Neural crest cell (in vitro differentiated cells): ENCODE measurements around the gene DLG1. TPM values are rescaled to one million over a fixed set of nuclear protein-coding genes. Genes with fewer than 3 reads are reported as not detected.
A peak's percentile ranks its signal among the peaks of the same experiment; 100 is the strongest.
"Not testable (repeated sequence)": the region's sequence is repeated elsewhere in the genome, so short reads cannot be mapped to it uniquely, and the experiment has no call there.

Experiments
- DNase-seq: peaks from one replicate; pipeline ENCODE4 v3.0.0; 2021; ENCODE audit warnings: low read depth, mixed read lengths, low spot score
- H3K27ac Mint-ChIP-seq: one replicate; pipeline ENCODE4 v1.8.0; 2021; ENCODE audit warnings: mild to moderate bottlenecking, mixed read lengths; ENCODE audit not compliant: unreplicated experiment
- H3K27me3 Mint-ChIP-seq: 2 replicates; pipeline ENCODE4 v1.8.0; 2021; ENCODE audit warnings: low read depth, mild to moderate bottlenecking, mixed read lengths
- H3K36me3 Mint-ChIP-seq: 2 replicates; pipeline ENCODE4 v1.8.0; 2021; ENCODE audit warnings: low read depth, mild to moderate bottlenecking, mixed read lengths
- H3K4me1 Mint-ChIP-seq: 2 replicates; pipeline ENCODE4 v1.8.0; 2021; ENCODE audit warnings: mixed read lengths
- H3K4me3 Mint-ChIP-seq: one replicate; pipeline ENCODE4 v1.8.0; 2021; ENCODE audit warnings: mild to moderate bottlenecking, mixed read lengths
- H3K9me3 Mint-ChIP-seq: 2 replicates; pipeline ENCODE4 v1.8.0; 2021; ENCODE audit warnings: mixed read lengths
- total RNA-seq: library from RNA; stranded (reverse); gene quantifications from 2 replicates; pipeline ENCODE4 v1.2.1, GENCODE V29; 2021
- TF ChIP-seq, protein P1 (sequence below): fragments of 200-600 bp; sonication (generic); conservative IDR thresholded peaks from 2 replicates; pipeline ENCODE4 v1.5.0; 2021; ENCODE audit warnings: antibody characterized with exemption, mild to moderate bottlenecking

The DLG1 gene
- total RNA-seq, 1 donor from 2014 or later = 95.5 TPM

- Mint-ChIP-seq H3K36me3 (peaks cover 6% of the 10 kb centered on the region), H3K9me3 (peaks cover 3% of the 10 kb centered on the region), H3K4me3 (no peak overlapping the region), H3K27ac (peak overlapping the region; percentile 92), H3K4me1 (peaks cover 19% of the 10 kb centered on the region), H3K27me3 (no peaks in the 10 kb centered on the region)
- no peak for DNase-seq
- TF ChIP-seq, protein P1, sequence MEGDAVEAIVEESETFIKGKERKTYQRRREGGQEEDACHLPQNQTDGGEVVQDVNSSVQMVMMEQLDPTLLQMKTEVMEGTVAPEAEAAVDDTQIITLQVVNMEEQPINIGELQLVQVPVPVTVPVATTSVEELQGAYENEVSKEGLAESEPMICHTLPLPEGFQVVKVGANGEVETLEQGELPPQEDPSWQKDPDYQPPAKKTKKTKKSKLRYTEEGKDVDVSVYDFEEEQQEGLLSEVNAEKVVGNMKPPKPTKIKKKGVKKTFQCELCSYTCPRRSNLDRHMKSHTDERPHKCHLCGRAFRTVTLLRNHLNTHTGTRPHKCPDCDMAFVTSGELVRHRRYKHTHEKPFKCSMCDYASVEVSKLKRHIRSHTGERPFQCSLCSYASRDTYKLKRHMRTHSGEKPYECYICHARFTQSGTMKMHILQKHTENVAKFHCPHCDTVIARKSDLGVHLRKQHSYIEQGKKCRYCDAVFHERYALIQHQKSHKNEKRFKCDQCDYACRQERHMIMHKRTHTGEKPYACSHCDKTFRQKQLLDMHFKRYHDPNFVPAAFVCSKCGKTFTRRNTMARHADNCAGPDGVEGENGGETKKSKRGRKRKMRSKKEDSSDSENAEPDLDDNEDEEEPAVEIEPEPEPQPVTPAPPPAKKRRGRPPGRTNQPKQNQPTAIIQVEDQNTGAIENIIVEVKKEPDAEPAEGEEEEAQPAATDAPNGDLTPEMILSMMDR = no peak
Measured at GRCh38 chr3:197197334-197197733, 101.1 kb downstream of the DLG1 start.

DNA sequence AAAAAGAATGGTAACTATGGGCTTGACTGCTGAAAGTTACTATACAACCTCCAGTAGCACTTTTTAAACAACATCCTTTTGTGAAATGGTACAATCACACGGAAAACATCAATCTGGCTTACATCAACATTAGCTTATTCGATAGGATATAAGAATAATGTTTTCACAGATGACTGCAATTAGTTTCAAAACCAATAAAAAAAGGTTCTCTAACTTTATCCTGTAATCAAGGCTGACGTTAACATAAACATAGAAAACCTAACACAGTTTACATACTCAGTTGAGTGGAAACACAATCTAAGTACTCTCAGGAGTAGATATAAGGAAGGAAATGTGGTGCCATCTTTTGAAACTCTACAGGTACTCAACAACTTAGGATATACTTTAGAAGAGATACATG is 102.2 kb downstream of the DLG1 start:
- H3K27ac Mint-ChIP-seq = no peak overlapping the region

GRCh38 chr3:197195326-197195725 is 103.1 kb downstream of the DLG1 start:
- H3K4me1 Mint-ChIP-seq = peaks cover 11% of the 10 kb centered on the region
- TF ChIP-seq, protein P1 = no peak
- no peaks in the 10 kb centered on the region for H3K27me3 Mint-ChIP-seq
- no peak overlapping the region for H3K27ac Mint-ChIP-seq
- peaks cover 3% of the 10 kb centered on the region for H3K9me3 Mint-ChIP-seq
- no peak for DNase-seq
- no peak overlapping the region for H3K4me3 Mint-ChIP-seq
- H3K36me3 Mint-ChIP-seq = peaks cover 15% of the 10 kb centered on the region

More for the DNA sequence above, 102.2 kb downstream of the DLG1 start:
- no peak for DNase-seq
- TF ChIP-seq, protein P1 = no peak
- Mint-ChIP-seq H3K36me3 (peaks cover 13% of the 10 kb centered on the region), H3K4me3 (no peak overlapping the region), H3K9me3 (peaks cover 3% of the 10 kb centered on the region), H3K27me3 (no peaks in the 10 kb centered on the region), H3K4me1 (peaks cover 16% of the 10 kb centered on the region)

GRCh38 chr3:197193759-197194158 is 104.7 kb downstream of the DLG1 start:
- not testable (repeated sequence) for H3K27me3 Mint-ChIP-seq, DNase-seq, H3K4me3 Mint-ChIP-seq, H3K27ac Mint-ChIP-seq, H3K9me3 Mint-ChIP-seq
- Mint-ChIP-seq H3K36me3 (peaks cover 15% of the 10 kb centered on the region), H3K4me1 (peaks cover 15% of the 10 kb centered on the region)

DNA sequence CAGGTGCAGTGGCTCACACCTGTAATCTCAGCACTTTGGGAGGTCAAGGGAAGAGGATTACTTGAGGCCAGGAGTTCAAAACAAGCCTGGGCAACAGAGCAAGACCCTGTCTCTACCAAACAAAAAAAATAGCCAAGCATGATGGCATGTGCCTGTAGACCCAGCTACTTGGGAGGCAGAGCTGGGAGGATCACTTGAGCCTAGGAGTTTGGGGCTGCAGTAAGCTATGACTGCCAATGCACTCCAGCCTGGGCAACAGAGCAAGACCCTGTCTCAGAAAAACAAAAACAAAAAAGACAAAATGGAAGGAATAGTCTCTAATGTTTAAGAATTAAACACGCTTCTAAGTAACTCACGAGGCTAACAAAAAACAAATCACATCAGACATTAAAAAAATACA is 106.5 kb downstream of the DLG1 start:
- Mint-ChIP-seq H3K27ac (no peak overlapping the region), H3K27me3 (no peaks in the 10 kb centered on the region), H3K9me3 (no peaks in the 10 kb centered on the region), H3K4me1 (peaks cover 9% of the 10 kb centered on the region), H3K36me3 (peaks cover 15% of the 10 kb centered on the region), H3K4me3 (no peak overlapping the region)
- TF ChIP-seq, protein P1 = no peak
- no peak for DNase-seq

- Mint-ChIP-seq H3K9me3 (no peaks in the 10 kb centered on the region), H3K27me3 (no peaks in the 10 kb centered on the region), H3K4me1 (peaks cover 5% of the 10 kb centered on the region), H3K4me3 (no peak overlapping the region), H3K36me3 (peaks cover 9% of the 10 kb centered on the region), H3K27ac (no peak overlapping the region)
- TF ChIP-seq, protein P1 = no peak
- no peak for DNase-seq
Measured at GRCh38 chr3:197189623-197190022, 108.8 kb downstream of the DLG1 start.
